GM21528 (cell line): ENCODE data around the gene REC8.

ENCODE experiments used
- ATAC-seq: cut with Tn5 transposase; IDR thresholded peaks from one replicate; pipeline ENCODE4 v1.9.1; 2021; ENCODE audit warnings: mild to moderate bottlenecking, moderate library complexity; ENCODE audit not compliant: unreplicated experiment, low FRiP score

Gene REC8

GRCh38 chr14:24138396-24139271 is 33.2 kb upstream of the REC8 start:
- no peak for ATAC-seq

- no peak for ATAC-seq
Measured at GRCh38 chr14:24139272-24139934, 32.5 kb upstream of the REC8 start.

- peak; percentile 85 for ATAC-seq
Measured at GRCh38 chr14:24141097-24141880, 30.6 kb upstream of the REC8 start, which contains the start of gene EMC9. Gene EMC9 (minus strand): TSS chr14:24141591. CDS start chr14:24141304, 287 bp downstream.

- no peak for ATAC-seq
Measured at GRCh38 chr14:24143511-24143910, 28.4 kb upstream of the REC8 start.

GRCh38 chr14:24144451-24144850 is 27.4 kb upstream of the REC8 start:
- no peak for ATAC-seq

GRCh38 chr14:24145219-24145618 is 26.7 kb upstream of the REC8 start:
- ATAC-seq = no peak

- ATAC-seq = no peak
Measured at GRCh38 chr14:24145690-24146452, 26.0 kb upstream of the REC8 start.

- ATAC-seq = peak; percentile 67
Measured at GRCh38 chr14:24146453-24146977, 25.4 kb upstream of the REC8 start, which contains the start of gene PSME2. Gene PSME2 (minus strand): TSS chr14:24146610. CDS start chr14:24146581, 29 bp downstream.

- ATAC-seq = peak; percentile 78
Measured at GRCh38 chr14:24146978-24147760, 24.7 kb upstream of the REC8 start, which contains the start of gene RNF31. Gene RNF31 (plus strand): TSS chr14:24147498. CDS start chr14:24147699, 201 bp downstream.

GRCh38 chr14:24147761-24148428 is 24.0 kb upstream of the REC8 start:
- ATAC-seq = no peak

GRCh38 chr14:24149302-24149969 is 22.4 kb upstream of the REC8 start:
- ATAC-seq = no peak

- no peak for ATAC-seq
Measured at GRCh38 chr14:24150061-24150460, 21.8 kb upstream of the REC8 start.

- no peak for ATAC-seq
Measured at GRCh38 chr14:24150567-24150966, 21.3 kb upstream of the REC8 start.

- ATAC-seq = no peak
Measured at GRCh38 chr14:24150993-24151392, 20.9 kb upstream of the REC8 start.

- ATAC-seq = no peak
Measured at GRCh38 chr14:24151404-24152080, 20.3 kb upstream of the REC8 start.

GRCh38 chr14:24155100-24155499 is 16.8 kb upstream of the REC8 start:
- ATAC-seq = no peak

- ATAC-seq = no peak
Measured at GRCh38 chr14:24156840-24157239, 15.0 kb upstream of the REC8 start.
